H4 (cell line): ENCODE measurements around the gene CADPS2. TPM values are rescaled to one million over a fixed set of nuclear protein-coding genes. Genes with fewer than 3 reads are reported as not detected.
"Not testable (repeated sequence)": the region's sequence is repeated elsewhere in the genome, so short reads cannot be mapped to it uniquely, and the experiment has no call there.

Experiments used
- DNase-seq: peaks from one replicate; pipeline ENCODE4 v3.0.0-alpha.2; 2015; ENCODE audit warnings: low spot score
- total RNA-seq: library from RNA; depleted of rRNA; stranded (reverse); fragments of >200 nt; shearing (Covaris generic); gene quantifications from 2 replicates; pipeline ENCODE4 v1.2.3, GENCODE V29; 2014

Gene CADPS2
- total RNA-seq, 1 experiment from 2014 or later = 23.3 TPM

- peak; percentile 56 for DNase-seq
These were observed 211.2 kb downstream of the CADPS2 start for GRCh38 chr7:122675011-122675410.

DNA sequence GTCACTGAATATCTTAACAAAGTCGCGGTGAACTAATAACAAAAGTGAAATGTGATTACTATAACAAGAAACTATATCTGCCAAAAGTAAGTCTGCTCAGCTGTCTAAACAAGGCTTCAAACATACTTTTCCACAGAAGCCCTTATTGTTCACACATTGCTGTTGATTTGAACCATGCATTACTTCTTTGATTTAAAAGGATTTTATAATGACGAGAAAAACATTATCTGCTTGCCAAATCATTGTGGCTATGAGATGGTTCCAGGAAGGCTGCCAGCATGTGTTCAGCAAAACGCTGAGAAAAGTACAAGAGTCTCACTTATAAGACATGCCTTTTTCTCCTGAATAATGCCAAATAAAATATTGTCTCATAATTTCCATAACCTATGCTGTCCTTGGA, 211.8 kb downstream of the CADPS2 start:
- peak; percentile 71 for DNase-seq

DNA sequence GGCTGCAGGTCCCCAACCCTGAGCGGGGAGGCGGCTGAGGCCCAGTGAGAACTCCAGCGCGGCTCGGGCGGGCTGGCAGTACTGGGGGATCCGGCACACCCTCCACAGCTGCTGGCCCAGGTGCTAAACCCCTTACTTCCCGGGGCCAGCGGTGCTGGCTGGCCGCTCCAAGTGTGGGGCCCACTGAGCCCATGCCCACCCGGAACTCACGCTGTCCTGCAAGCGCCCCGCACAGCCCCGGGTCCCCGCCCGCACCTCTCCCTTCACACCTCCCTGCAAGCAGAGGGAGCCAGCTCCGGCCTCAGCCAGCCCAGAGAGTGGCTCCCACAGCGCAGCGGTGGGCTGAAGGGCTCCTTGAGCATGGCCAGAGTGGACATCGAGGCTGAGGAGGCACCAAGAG, 212.3 kb downstream of the CADPS2 start:
- no peak for DNase-seq

DNA sequence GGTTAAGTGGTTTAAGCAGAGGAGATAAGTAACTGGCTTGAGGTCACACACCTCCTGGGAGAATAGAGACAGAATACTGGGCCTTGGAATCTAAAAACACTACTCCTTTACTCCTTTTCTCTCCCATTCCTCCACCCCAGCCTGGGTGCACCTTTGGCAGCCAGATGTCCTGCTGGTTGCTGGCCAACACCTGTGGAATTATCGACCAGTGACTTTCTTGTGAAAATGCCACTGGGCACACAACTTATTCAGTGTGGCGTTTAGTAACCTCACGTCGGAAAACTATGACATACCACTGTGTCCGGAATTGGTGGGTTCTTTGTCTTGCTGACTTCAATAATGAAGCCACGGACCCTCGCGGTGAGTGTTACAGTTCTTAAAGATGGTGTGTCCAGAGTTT, 213.7 kb downstream of the CADPS2 start:
- DNase-seq = no peak

GRCh38 chr7:122663733-122664132, 222.5 kb downstream of the CADPS2 start:
- no peak for DNase-seq

GRCh38 chr7:122658856-122659255, 227.4 kb downstream of the CADPS2 start:
- DNase-seq = no peak

- no peak for DNase-seq
These were observed 232.6 kb downstream of the CADPS2 start for GRCh38 chr7:122653685-122654084.

- no peak for DNase-seq
These were observed 233.4 kb downstream of the CADPS2 start for GRCh38 chr7:122652876-122653275.

GRCh38 chr7:122651451-122651850, 234.8 kb downstream of the CADPS2 start:
- no peak for DNase-seq

DNA sequence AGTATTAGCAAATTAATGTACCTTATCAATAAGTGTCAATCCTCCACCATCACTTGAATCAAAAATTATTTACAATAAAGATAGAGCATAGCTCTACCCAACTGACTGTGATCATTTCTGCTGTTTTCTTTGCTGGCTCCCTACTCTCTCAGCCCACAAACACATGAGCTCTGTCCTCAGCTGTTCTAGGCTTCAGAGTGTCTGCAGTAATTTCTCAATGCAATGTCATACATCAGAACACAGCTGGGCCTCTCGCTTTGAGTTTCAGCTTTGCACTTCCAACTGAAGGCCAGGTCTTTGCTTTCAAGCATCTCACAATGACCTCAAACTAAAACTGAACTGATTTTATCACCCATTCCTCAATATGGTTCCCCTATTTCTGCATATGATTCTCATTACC, 243.0 kb downstream of the CADPS2 start:
- no peak for DNase-seq

GRCh38 chr7:122638459-122638858, 247.8 kb downstream of the CADPS2 start:
- DNase-seq = no peak

DNA sequence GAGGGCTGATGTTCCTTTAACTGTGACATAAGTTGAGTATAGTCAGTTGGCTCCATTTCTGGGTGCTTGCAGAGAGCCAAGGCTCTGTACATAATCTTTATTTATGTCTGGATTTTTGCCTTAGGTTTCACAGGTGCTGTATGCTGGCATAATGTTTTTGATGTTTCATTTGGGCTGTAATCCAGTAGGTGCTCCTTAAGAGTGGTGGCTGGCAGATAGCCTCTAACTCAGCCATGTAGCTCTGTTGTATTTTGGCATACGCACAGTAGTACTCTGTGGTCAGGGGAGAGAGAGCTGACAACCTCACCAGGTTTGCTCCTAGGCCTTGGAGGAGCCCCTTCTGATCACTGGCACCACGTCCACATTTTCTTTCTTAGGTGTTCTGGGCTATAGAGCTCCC, 248.5 kb downstream of the CADPS2 start:
- no peak for DNase-seq

DNA sequence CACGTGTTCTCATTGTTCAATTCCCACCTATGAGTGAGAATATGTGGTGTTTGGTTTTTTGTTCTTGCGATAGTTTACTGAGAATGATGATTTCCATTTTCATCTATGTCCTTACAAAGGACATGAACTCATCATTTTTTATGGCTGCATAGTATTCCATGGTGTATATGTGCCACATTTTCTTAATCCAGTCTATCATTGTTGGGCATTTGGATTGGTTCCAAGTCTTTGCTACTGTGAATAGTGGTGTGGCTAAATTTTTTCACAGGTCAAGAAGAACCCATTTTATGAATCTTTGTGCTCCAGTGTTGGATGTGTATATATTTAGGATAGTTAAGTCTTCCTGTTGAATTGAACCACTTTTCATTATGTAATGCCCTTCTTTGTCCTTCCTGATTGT, 250.8 kb downstream of the CADPS2 start:
- not testable (repeated sequence) for DNase-seq

- no peak for DNase-seq
These were observed 252.8 kb downstream of the CADPS2 start for GRCh38 chr7:122633472-122633871.

- no peak for DNase-seq
These were observed 254.0 kb downstream of the CADPS2 start for GRCh38 chr7:122632238-122632637.

DNA sequence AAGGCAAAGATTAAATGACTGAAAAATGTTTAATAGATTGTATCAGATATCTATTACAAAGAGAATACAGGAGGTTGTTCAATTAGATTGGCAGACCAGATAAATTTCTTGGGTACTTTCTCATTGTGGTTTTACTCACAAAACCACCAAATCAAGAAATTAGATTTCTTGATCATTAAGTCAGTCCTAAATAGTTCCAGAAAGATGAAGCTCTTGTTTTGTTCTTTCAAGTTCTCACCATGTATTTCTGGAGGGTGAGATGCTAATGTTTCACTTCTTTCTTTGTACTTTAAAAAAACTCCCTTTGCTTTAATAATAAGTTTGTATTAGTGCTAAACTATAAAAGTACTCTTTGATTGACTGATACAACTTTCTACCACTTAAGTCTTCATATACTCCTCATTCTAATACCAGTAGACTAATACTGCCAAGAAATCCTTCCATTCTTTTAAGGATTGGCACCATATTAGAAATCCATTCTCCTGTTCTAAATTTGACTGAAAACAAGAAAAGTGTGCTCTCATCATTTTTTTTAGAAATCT, 256.8 kb downstream of the CADPS2 start:
- no peak for DNase-seq

- DNase-seq = no peak
These were observed 257.4 kb downstream of the CADPS2 start for GRCh38 chr7:122628651-122629411.

- DNase-seq = no peak
These were observed 259.5 kb downstream of the CADPS2 start for GRCh38 chr7:122626785-122627184.

DNA sequence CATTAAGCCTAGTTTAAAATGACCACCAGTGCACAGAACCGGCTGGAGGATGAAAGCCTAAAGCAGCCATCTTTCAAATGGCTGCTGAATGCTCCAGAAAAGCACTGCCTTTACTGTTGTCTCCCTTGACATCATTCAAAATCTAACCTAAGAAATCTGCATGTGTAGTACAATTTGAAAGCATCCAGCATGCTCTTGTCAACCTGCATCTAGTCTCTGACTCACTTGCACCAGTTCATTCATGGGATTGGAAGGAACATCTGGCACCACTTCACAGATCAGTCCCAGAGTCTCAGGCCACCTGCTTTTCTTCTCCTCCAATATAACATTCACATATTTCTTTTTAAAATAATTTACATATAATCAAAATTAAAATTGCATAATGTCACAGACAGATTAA, 263.6 kb downstream of the CADPS2 start:
- no peak for DNase-seq

DNA sequence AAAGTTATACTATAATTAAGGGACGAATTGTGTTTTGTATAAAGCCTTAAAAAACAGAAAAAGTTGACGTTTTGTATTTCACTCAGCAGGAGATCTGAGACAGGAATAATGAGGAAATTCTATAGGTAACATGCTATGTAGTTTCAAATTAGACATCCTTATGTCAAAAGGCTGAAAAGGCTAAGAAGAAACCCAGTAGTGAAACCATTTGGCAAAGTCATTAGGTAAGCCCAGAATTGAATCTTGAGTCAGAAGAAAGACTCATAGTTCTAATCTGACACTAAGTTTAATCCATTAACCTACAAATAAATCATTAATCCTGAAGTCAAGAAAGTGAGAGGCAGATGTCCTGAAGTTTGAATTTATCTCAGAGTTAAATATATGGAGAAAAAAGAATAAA, 266.6 kb downstream of the CADPS2 start:
- no peak for DNase-seq

DNA sequence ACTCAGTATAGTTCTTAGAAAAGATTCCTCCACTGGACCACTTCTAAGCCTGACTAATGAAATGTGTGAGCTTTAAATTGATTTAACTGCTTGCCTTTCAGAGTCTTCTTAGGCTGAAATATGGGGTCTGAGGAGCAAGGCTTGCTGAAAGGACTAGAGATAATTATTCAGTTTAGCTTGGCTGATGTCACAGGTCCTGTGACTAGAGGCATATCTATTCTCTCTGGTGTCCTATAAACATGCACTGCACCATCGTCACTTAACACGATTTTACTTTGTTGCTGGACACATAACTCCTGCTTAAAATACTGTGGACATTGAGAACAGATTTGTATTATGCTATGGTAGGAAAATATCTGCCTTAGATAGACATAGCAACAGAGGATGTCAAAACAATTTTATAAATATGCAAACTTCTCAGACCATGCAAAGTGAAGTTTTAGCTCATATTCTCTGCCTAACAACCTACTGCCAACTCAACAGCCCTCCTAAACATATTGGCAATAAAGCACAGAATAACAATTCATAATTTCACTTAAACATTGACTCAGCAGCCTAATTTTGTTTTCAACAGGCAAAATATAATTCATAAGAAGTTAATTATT, 267.6 kb downstream of the CADPS2 start:
- no peak for DNase-seq

DNA sequence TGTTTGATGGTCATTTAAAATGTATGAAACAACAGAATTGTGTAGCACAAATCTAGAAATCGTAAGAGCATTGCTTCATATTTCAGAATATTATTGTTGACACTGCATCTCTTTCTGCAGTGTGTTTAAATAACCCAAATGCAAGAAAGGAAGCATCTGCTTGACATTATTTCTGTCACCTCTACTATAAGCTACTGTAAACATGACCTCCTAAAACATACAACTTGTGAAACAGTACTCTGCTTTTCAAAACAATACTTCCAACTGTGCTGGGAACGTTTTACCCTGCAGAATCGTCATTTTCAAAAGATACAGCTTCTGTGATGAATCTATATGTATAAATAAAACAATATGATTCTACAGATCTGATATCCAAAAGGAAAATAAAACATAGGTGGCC, 269.3 kb downstream of the CADPS2 start:
- no peak for DNase-seq

DNA sequence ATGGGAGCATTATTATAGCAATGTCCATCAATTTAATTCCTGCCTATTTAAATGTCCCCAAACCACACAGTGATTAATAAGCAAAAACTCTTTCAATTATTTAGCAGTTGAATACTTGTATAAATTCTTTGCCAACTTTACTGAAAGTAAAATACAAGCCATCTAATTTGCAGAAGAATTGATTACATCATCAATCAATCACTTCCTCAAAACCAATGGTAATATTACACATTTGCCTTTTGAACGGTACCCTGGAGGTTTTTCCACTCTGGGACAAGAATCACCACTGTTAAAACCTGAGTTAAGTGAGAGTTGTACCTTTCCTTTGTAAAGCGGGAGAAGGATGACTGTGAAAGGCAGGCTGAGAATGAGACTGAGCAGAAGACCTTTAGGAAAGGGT, 280.3 kb downstream of the CADPS2 start:
- DNase-seq = no peak
